Naive B cell (primary cell): ENCODE results near the gene SLC9C1. TPM values are rescaled to one million over a fixed set of nuclear protein-coding genes. Genes with fewer than 3 reads are reported as not detected.

Experiments
- ATAC-seq, 2 donors: fragments of 150-1000 bp; cut with Tn5 transposase; 2 replicates each; pipeline ENCODE4 v1.10.0; 2021; ENCODE audit warnings: low read depth in 2 of 2, mild to moderate bottlenecking in 2 of 2, moderate library complexity in 2 of 2
- DNase-seq: peaks from one replicate; pipeline ENCODE4 v3.0.0; 2022
- H3K27ac Mint-ChIP-seq, 6 donors: one replicate each; pipeline ENCODE4 v1.8.0; 2020 to 2022; ENCODE audit warnings: mild to moderate bottlenecking in 6 of 6, mixed read lengths in 6 of 6, moderate library complexity in 5 of 6, inconsistent platforms in 2 of 6
- H3K27me3 Mint-ChIP-seq, 3 donors: one replicate each; pipeline ENCODE4 v1.8.0; 2021 to 2022; ENCODE audit warnings: mixed read lengths in 3 of 3, mild to moderate bottlenecking in 1 of 3
- H3K36me3 Mint-ChIP-seq, 2 donors: one replicate each; pipeline ENCODE4 v1.8.0; 2020 to 2022; ENCODE audit warnings: mixed read lengths in 2 of 2, inconsistent platforms in 1 of 2, mild to moderate bottlenecking in 1 of 2
- H3K4me1 Mint-ChIP-seq, 3 donors: one replicate each; pipeline ENCODE4 v1.8.0; 2020 to 2022; ENCODE audit warnings: mixed read lengths in 3 of 3, inconsistent platforms in 1 of 3, mild to moderate bottlenecking in 1 of 3, moderate library complexity in 1 of 3
- H3K4me3 Mint-ChIP-seq, 8 donors: one replicate each; pipeline ENCODE4 v1.8.0; 2020 to 2022; ENCODE audit warnings: mild to moderate bottlenecking in 8 of 8, mixed read lengths in 8 of 8, moderate library complexity in 8 of 8, inconsistent platforms in 2 of 8
- H3K9me3 Mint-ChIP-seq, 7 donors: one replicate each; pipeline ENCODE4 v1.8.0; 2020 to 2022; ENCODE audit warnings: mixed read lengths in 7 of 7, mild to moderate bottlenecking in 5 of 7, inconsistent platforms in 2 of 7, moderate library complexity in 1 of 7
- polyA plus RNA-seq, 6 donors: library from polyadenylated mRNA; unstranded; fragments of 300-500 nt; fragmentation: Illumina TruSeq; gene quantifications; one replicate each; pipeline ENCODE4 v1.2.3, GENCODE V29; 2021; ENCODE audit warnings: low read depth in 6 of 6

The SLC9C1 gene
- polyA plus RNA-seq, 6 donors from 2014 or later = 0.34 to 0.98 TPM; not detected in 4

GRCh38 chr3:112327371-112327951, 33.4 kb upstream of the SLC9C1 start:
- Mint-ChIP-seq H3K27me3 (no peaks in the 10 kb centered on the region), H3K27ac (no peak overlapping the region), H3K9me3 (no peaks in the 10 kb centered on the region), H3K36me3 (no peaks in the 10 kb centered on the region), H3K4me3 (peak overlapping the region in 2 of 8 donors; percentile 8 to 51), H3K4me1 (peaks cover 12 to 28% (median 13%) of the 10 kb centered on the region in 3 donors)
- DNase-seq (peak; percentile 60), ATAC-seq (peak; percentile 100)

DNA sequence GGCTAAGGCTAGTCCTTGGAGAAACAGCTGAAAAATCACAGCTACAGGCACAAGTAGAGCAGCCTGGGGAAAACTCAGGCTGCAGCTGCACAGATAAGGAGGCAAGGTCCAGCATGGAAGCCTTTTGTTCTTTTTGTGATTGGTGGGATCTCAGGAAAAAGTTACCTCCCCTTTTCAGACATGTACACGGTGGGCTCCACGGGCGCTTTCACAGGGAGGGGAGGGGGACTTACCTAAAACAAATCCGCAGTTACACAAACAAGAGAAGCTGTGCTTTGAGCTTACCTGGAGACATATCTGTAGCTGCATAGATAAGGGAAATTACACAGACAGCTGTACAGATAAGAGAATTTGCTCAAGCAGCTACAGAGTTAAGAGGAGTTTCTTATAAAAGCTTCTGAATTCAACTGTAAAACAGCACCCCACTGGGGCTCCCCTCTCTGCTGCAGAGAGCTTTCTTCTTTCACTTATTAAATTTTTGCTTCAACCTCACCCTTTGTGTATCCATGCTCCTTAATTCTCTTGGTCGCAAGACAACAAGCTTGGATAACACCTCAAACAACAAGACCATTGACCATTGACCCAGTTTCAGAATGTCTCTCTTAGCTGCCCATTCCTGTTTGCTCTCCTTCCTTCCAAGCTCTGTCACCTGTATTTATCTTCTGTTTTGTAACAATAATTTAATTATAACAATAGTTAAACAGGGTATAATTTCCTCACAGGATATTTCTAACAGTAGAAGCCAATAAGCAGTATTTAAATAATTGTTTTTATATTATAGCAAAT, 28.0 kb upstream of the SLC9C1 start:
- Mint-ChIP-seq H3K36me3 (no peaks in the 10 kb centered on the region), H3K4me1 (peaks cover 3 to 5% (median 4%) of the 10 kb centered on the region in 3 donors), H3K27ac (peak overlapping the region in 1 of 6 donors; percentile 35), H3K9me3 (no peaks in the 10 kb centered on the region), H3K4me3 (no peak overlapping the region), H3K27me3 (no peaks in the 10 kb centered on the region)
- no peak for ATAC-seq
- DNase-seq = no peak

DNA sequence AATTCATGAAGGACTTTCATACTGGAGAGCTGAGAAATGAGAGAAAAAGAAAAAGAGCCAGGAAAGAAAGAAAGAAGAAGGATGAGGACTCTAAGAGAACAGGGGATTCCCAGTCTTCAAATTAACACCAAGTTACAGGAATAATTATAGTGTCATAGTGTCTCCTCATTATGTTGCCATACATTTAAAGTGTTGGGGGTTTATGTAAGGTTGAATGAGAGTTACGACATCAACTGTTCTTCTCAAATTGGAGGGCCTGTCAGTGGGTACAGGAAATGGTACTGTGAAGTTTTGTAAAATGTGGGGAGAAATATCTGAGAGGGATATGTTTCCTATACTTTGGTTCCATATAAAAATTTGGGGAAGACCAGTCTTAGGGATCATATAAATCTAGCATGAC, 26.7 kb upstream of the SLC9C1 start:
- ATAC-seq (no peak), DNase-seq (no peak)
- Mint-ChIP-seq H3K27me3 (no peaks in the 10 kb centered on the region), H3K27ac (no peak overlapping the region), H3K4me1 (peaks cover 0 to 5% (median 4%) of the 10 kb centered on the region in 3 donors), H3K36me3 (no peaks in the 10 kb centered on the region), H3K9me3 (no peaks in the 10 kb centered on the region), H3K4me3 (no peak overlapping the region)

DNA sequence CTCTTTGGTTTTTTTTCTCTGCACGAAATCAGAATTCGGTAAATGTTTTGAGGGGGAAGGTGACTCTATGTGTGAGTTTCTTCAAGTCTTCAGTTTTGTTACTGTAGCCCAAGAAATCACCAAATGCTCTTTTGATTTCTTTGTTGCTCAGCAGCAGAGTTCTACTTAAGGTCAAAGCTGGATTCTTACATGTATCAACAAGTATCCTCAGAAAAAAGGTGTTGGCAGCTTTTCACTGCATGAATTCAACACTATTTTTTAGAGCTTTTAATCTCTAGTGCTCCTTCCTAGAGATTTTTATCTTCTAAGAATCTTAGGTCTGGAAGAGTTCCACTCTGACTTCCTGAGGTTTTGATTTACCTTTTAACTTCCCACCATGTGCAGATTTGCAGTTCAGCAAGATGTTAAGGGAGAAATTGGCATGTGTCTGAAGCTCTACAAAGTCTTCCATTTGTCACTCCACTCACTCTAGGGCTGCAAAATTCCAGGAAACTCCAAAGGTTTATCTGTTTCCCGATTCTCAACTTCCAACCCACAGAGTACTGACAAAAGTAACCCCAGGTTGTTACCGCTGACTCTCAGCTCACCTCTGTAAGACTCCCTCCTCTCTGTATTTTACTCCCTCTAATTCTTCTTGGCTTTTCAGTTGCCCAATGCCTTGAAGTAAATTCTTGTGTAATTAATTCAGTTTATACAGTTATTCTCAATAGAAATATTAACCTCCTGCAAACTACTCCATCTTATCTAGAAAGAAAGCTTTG, 25.7 kb upstream of the SLC9C1 start:
- Mint-ChIP-seq H3K36me3 (peaks cover 0 to 7% of the 10 kb centered on the region in 2 donors), H3K9me3 (peaks cover 0 to 4% (median 0%) of the 10 kb centered on the region in 7 donors), H3K4me1 (peaks cover under 1 to 10% (median 8%) of the 10 kb centered on the region in 3 donors), H3K27ac (no peak overlapping the region), H3K4me3 (no peak overlapping the region), H3K27me3 (no peaks in the 10 kb centered on the region)
- DNase-seq = no peak
- no peak for ATAC-seq

GRCh38 chr3:112315791-112316190, 21.8 kb upstream of the SLC9C1 start:
- Mint-ChIP-seq H3K9me3 (peaks cover 1 to 10% (median 6%) of the 10 kb centered on the region in 7 donors), H3K27ac (no peak overlapping the region), H3K4me3 (no peak overlapping the region), H3K4me1 (peaks cover 8 to 18% (median 13%) of the 10 kb centered on the region in 3 donors), H3K36me3 (peaks cover 0 to 18% of the 10 kb centered on the region in 2 donors), H3K27me3 (no peaks in the 10 kb centered on the region)
- ATAC-seq (no peak), DNase-seq (no peak)

DNA sequence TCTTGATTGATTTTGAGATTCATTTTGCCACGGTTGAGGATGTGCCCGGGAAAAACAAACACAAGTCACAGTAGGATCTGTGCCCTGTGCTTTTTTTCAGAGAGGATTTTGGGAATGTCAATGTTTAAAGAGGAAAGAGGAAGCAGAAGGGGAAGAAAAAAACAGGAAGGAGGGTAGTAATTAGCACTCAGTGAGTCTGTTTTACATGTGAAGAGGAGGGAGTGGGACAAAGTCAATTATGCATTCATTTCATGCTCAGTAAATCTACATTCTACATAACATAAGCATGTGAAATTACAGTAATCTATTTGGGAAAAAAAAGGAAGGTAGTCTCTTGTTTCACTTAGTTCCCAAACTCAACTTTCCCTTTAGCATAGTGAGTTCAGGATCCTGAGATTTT, 20.6 kb upstream of the SLC9C1 start:
- Mint-ChIP-seq H3K9me3 (peaks cover 1 to 10% (median 6%) of the 10 kb centered on the region in 7 donors), H3K27ac (no peak overlapping the region), H3K36me3 (peaks cover 0 to 18% of the 10 kb centered on the region in 2 donors), H3K4me3 (no peak overlapping the region), H3K27me3 (no peaks in the 10 kb centered on the region), H3K4me1 (peaks cover 8 to 13% (median 9%) of the 10 kb centered on the region in 3 donors)
- ATAC-seq (no peak), DNase-seq (no peak)

DNA sequence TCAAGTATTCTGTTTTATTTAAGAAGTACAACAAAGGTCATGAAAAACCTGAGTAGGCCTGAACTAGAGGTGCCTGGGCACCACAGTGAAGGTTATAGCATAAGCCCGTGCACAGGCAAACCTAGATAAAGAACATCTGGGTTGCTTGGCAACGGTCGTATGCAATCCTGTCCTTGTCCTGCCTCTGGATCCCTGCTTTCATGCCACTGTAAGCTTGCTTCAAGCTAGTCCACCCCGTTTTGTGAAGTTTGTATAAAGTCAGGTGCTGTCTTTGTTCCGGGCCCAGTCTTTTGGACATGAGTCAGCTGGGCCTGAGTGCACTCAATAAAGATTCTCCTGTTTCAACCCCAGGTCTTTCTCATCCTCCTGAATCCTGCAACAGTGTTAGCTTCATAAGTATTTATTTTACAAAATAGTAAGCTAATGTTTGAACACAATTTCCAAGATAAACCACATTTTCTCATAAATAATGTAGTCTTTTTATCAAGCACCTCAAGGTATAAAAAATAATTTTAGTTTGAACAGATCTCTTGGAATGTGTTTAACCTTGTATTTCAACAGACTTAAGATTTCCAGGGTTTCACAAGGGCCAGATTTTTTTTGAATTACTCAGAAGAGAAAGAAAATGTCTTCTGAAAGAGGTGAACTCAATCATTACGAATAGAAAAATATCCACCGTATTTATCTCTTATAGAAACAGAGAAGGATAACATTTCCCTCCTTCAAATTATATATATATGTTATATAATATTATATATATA, 14.3 kb upstream of the SLC9C1 start:
- no peaks in the 10 kb centered on the region for H3K36me3 Mint-ChIP-seq
- no peak overlapping the region for H3K4me3 Mint-ChIP-seq
- no peaks in the 10 kb centered on the region for H3K4me1 Mint-ChIP-seq
- H3K27me3 Mint-ChIP-seq = no peaks in the 10 kb centered on the region
- peak overlapping the region in 1 of 6 donors; percentile 8 for H3K27ac Mint-ChIP-seq
- H3K9me3 Mint-ChIP-seq = no peaks in the 10 kb centered on the region
- DNase-seq (no peak), ATAC-seq (no peak)

DNA sequence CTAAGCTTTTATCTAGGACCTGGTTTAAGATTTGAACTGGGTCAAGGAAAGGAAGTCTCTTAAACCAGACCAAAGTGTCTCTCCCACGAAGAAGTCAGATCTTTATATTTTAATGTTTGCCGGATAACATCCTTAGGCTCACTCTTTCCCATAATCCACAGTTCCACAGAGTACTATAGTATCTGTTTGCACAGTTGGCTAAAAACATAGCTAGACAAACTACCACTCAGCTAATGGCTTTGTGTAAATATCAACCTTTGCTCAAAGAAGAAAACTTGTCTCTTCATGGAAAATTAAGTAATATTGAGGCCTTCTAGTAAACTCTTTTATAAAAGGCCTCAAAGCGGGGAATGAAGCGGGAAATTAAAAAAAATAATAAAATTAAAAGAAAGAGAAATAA, 13.5 kb upstream of the SLC9C1 start:
- no peaks in the 10 kb centered on the region for H3K9me3 Mint-ChIP-seq

GRCh38 chr3:112306825-112307224, 12.8 kb upstream of the SLC9C1 start:
- no peak overlapping the region for H3K4me3 Mint-ChIP-seq
- ATAC-seq (no peak), DNase-seq (no peak)
- no peaks in the 10 kb centered on the region for H3K9me3 Mint-ChIP-seq
- no peaks in the 10 kb centered on the region for H3K4me1 Mint-ChIP-seq
- H3K27me3 Mint-ChIP-seq = no peaks in the 10 kb centered on the region
- H3K36me3 Mint-ChIP-seq = no peaks in the 10 kb centered on the region
- H3K27ac Mint-ChIP-seq = no peak overlapping the region

More for the DNA sequence above, 13.5 kb upstream of the SLC9C1 start:
- H3K27ac Mint-ChIP-seq = peak overlapping the region in 1 of 6 donors; percentile 63
- no peaks in the 10 kb centered on the region for H3K36me3 Mint-ChIP-seq
- no peak for ATAC-seq
- H3K4me1 Mint-ChIP-seq = no peaks in the 10 kb centered on the region
- H3K27me3 Mint-ChIP-seq = no peaks in the 10 kb centered on the region
- DNase-seq = no peak
- H3K4me3 Mint-ChIP-seq = no peak overlapping the region

DNA sequence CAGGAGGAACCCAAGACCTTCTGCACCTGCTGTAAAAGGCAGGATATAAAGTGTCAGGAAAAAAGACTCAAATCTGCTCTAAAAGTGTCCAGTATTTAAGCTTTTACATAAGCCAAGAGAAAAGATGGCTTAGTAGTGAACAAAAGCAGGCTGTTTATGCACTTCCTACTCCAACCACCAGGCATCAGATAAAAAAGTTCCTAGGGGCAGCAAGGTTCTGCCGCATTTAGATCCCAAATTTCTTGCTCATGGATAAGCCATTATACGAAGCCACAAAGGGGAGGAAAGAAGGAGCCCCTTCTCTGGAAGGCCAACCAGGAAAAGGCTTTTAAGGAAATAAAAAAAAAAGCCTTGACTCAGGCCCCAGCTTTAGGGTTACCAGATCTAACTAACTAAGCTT, 10.6 kb upstream of the SLC9C1 start:
- H3K27ac Mint-ChIP-seq = no peak overlapping the region
- DNase-seq (no peak), ATAC-seq (no peak)
- no peak overlapping the region for H3K4me3 Mint-ChIP-seq
- peaks cover 0 to 6% (median 0%) of the 10 kb centered on the region in 3 donors for H3K4me1 Mint-ChIP-seq
- no peaks in the 10 kb centered on the region for H3K9me3 Mint-ChIP-seq
- H3K27me3 Mint-ChIP-seq = no peaks in the 10 kb centered on the region
- no peaks in the 10 kb centered on the region for H3K36me3 Mint-ChIP-seq

DNA sequence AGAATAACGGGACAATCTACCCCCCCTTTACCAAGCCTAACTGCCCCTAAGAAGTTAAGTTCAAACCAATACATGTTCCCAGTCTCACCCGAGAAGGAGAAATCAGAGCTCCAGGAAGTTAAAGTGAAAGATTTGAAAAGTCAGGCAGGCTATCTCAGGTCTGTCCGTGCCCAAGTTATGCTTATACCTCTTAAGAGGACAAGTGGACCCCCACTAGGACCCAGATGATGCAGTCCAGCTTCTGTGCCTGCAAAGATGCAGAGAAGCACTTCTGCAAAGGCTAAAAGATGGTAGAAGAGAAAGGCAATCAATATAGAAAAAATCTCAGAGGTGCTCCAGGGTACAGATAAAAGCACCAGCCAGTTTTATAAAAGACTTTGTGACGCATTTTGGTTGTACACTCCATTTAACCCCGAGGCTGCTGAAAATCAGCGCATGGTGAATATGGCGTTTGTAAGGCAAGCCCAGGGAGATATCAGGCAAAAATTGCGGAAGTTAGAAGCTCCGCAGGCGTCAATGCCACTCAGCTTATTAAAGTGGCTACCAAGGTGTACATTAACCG, 9.8 kb upstream of the SLC9C1 start:
- peaks cover 0 to 6% (median 5%) of the 10 kb centered on the region in 3 donors for H3K4me1 Mint-ChIP-seq
- no peaks in the 10 kb centered on the region for H3K36me3 Mint-ChIP-seq
- peak; percentile 69 for DNase-seq
- ATAC-seq = peak; percentile 88 to 90
- H3K9me3 Mint-ChIP-seq = no peaks in the 10 kb centered on the region
- H3K27me3 Mint-ChIP-seq = no peaks in the 10 kb centered on the region
- H3K27ac Mint-ChIP-seq = no peak overlapping the region
- no peak overlapping the region for H3K4me3 Mint-ChIP-seq

DNA sequence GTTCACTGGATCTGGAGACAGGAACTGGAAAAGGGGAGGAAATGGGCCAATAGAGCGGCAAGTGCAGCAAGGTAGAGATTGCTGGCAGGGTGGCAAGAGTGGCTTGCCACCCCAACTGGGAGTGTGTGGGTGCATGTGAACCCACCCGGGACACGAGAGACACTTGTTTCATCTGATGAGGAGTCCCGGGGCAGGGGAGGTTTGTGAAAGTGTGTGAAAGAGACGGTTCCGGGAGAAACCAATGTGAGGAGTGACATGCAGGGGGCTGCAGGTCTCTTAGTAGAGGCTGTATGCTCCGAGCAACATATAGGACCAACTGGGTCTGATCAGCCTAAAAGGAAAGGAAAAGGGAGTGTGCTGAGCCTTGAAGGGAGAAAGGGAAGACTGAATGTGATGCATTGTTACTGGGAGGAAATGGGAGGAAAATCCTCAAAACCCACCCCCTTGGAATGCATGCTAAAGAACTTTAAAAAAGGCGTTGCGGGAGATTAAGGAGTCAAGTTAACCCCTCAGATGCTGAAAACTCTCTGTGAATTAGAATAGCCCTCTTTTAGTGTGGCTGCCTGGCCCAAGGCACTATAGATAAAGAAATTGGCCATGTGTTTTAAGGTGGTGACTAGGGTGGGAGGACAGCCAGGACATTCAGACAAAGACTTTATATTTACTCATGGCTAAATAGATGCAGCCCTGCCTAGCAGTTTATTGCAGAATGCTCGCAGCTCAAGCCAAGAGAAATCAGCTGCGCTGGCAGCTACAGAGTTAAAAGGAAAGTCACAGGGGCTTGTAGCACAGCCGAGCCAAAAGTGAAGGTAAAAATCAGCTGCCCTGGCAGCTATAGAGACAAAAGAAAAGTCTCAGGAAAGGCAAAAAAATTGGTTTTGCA, 9.1 kb upstream of the SLC9C1 start:
- H3K9me3 Mint-ChIP-seq = no peaks in the 10 kb centered on the region
- no peak overlapping the region for H3K27ac Mint-ChIP-seq
- ATAC-seq = peak; percentile 18 to 33
- H3K27me3 Mint-ChIP-seq = no peaks in the 10 kb centered on the region
- no peak overlapping the region for H3K4me3 Mint-ChIP-seq
- peaks cover 7 to 13% (median 12%) of the 10 kb centered on the region in 3 donors for H3K4me1 Mint-ChIP-seq
- no peak for DNase-seq
- H3K36me3 Mint-ChIP-seq = no peaks in the 10 kb centered on the region
